A549 (cell line): Measurements from ENCODE around the gene PELI2. TPM values are rescaled to one million over a fixed set of nuclear protein-coding genes. Genes with fewer than 3 reads are reported as not detected.

Experiments used
- ATAC-seq, 2 experiments: fragments of 200-7000 bp in 1 of 2; fragments of >200 bp in 1 of 2; cut with Nextera tagmentation in 1 of 2; cut with Tn5 transposase in 1 of 2; 3 replicates each; pipeline versions ENCODE4 v1.8.0 to v1.9.1; 2018 to 2020; ENCODE audit warnings: mild to moderate bottlenecking in 1 of 2, moderate library complexity in 1 of 2
- CTCF ChIA-PET: fragments of 300-600 bp; sonication (Branson Sonifier 250); formaldehyde crosslinking; extraction: SDS; loops from one replicate; lab custom pipeline; 2021; ENCODE audit warnings: antibody characterized with exemption, inconsistent platforms; lab: Yijun Ruan, JAX
- POLR2A ChIA-PET: fragments of 350-600 bp; formaldehyde crosslinking; extraction: SDS; loops from one replicate; lab custom pipeline; 2021; ENCODE audit warnings: antibody characterized with exemption, inconsistent platforms; lab: Yijun Ruan, JAX
- DNase-seq, 2 experiments: peaks; one replicate each; pipeline versions ENCODE4 v3.0.0 to v3.0.0-alpha.2; 2011 to 2016; ENCODE audit warnings: low read depth in 1 of 2, low spot score in 1 of 2
- FAIRE-seq: peaks from 2 replicates; lab custom pipeline; 2011; peaks lifted over from hg19 to GRCh38; lab: Jason Lieb, UNC
- H3K27ac ChIP-seq, 2 experiments: fragments of >200 bp; sonication (Bioruptor Twin); formaldehyde crosslinking; 3 replicates each; pipeline ENCODE4 v1.5.1; 2016 to 2017
- H3K4me1 ChIP-seq: fragments of >200 bp; sonication (Bioruptor Twin); formaldehyde crosslinking; 3 replicates; pipeline ENCODE4 v1.6.1; 2016
- H3K4me2 ChIP-seq: fragments of >200 bp; sonication (Bioruptor Twin); formaldehyde crosslinking; 3 replicates; pipeline ENCODE4 v1.6.1; 2016
- H3K4me3 ChIP-seq: fragments of >200 bp; sonication (Bioruptor Twin); formaldehyde crosslinking; 3 replicates; pipeline ENCODE4 v1.5.1; 2016
- H3K9me3 ChIP-seq: fragments of >200 bp; sonication (Bioruptor Twin); formaldehyde crosslinking; 3 replicates; pipeline ENCODE4 v1.6.1; 2016
- CBX2 ChIP-seq: fragments of 200-600 bp; sonication (generic); IDR thresholded peaks from 2 replicates; pipeline ENCODE4 v1.6.1; 2016; ENCODE audit warnings: low read depth, mild to moderate bottlenecking, borderline replicate concordance
- CEBPB ChIP-seq, 2 experiments: fragments of >200 bp in 1 of 2; sonication (Bioruptor Twin) in 1 of 2; formaldehyde crosslinking in 1 of 2; IDR thresholded peaks; 2 replicates each; pipeline ENCODE4 v1.6.1; 2012 to 2016
- EP300 ChIP-seq, 2 experiments: fragments of >200 bp; sonication (Bioruptor Twin); formaldehyde crosslinking; IDR thresholded peaks; 2 replicates in 1 of 2; 3 replicates in 1 of 2; pipeline ENCODE4 v1.6.1; 2016 to 2017
- HEYL ChIP-seq: fragments of 250-450 bp; sonication (Bioruptor Pico); IDR thresholded peaks from 2 replicates; pipeline ENCODE4 v1.8.0; 2021; ENCODE audit warnings: mild to moderate bottlenecking, moderate library complexity
- HOXA7 ChIP-seq: fragments of 250-450 bp; sonication (Bioruptor Pico); IDR thresholded peaks from 2 replicates; pipeline ENCODE4 v1.5.0; 2020; ENCODE audit warnings: mild to moderate bottlenecking, moderate library complexity
- JUNB ChIP-seq: fragments of >200 bp; sonication (Bioruptor Twin); formaldehyde crosslinking; IDR thresholded peaks from 2 replicates; pipeline ENCODE4 v1.6.1; 2016
- MAFK ChIP-seq: fragments of 450-650 bp; IDR thresholded peaks from 2 replicates; pipeline ENCODE4 v1.6.1; 2014; ENCODE audit not compliant: partially characterized antibody
- MAZ ChIP-seq: fragments of 150-350 bp; IDR thresholded peaks from 2 replicates; pipeline ENCODE4 v1.6.1; 2014; ENCODE audit warnings: antibody characterized with exemption, low read depth, low read length, borderline replicate concordance
- MYC ChIP-seq: IDR thresholded peaks from 2 replicates; pipeline ENCODE4 v1.6.1; 2012; ENCODE audit warnings: mild to moderate bottlenecking, inconsistent platforms, low read length, improper control_type of control experiment, borderline replicate concordance
- POLR2A ChIP-seq: IDR thresholded peaks from 2 replicates; pipeline ENCODE4 v1.6.1; 2012; ENCODE audit warnings: mild to moderate bottlenecking, low read length
- RAD21 ChIP-seq, 2 experiments: fragments of >200 bp in 1 of 2; sonication (Bioruptor Twin) in 1 of 2; formaldehyde crosslinking in 1 of 2; IDR thresholded peaks in 1 of 2; conservative IDR thresholded peaks in 1 of 2; 2 replicates in 1 of 2; 3 replicates in 1 of 2; pipeline ENCODE4 v1.6.1; 2012 to 2018; ENCODE audit warnings: inconsistent platforms in 1 of 2
- RCOR1 ChIP-seq: fragments of 150-350 bp; IDR thresholded peaks from 2 replicates; pipeline ENCODE4 v1.6.1; 2014; ENCODE audit warnings: antibody characterized with exemption, low read length, low read depth
- RFX5 ChIP-seq: fragments of 450-650 bp; IDR thresholded peaks from 2 replicates; pipeline ENCODE4 v1.7.1; 2014; ENCODE audit warnings: antibody characterized with exemption, mild to moderate bottlenecking, moderate library complexity
- SMC3 ChIP-seq: fragments of >200 bp; sonication (Bioruptor Twin); formaldehyde crosslinking; IDR thresholded peaks from 3 replicates; pipeline ENCODE4 v1.6.1; 2018; ENCODE audit warnings: inconsistent platforms
- TFCP2L1 ChIP-seq: fragments of 250-450 bp; sonication (Bioruptor Pico); IDR thresholded peaks from 2 replicates; pipeline ENCODE4 v1.5.0; 2021; ENCODE audit warnings: mild to moderate bottlenecking
- TP53 ChIP-seq: fragments of 250-450 bp; sonication (Bioruptor Pico); IDR thresholded peaks from 2 replicates; pipeline ENCODE4 v1.5.0; 2021; ENCODE audit warnings: mild to moderate bottlenecking, moderate library complexity
- ZNF302 ChIP-seq: fragments of 250-450 bp; sonication (Bioruptor Pico); IDR thresholded peaks from 2 replicates; pipeline ENCODE4 v1.9.0; 2021; ENCODE audit warnings: inconsistent platforms, mild to moderate bottlenecking, moderate library complexity
- WGBS: methylation state at CpG from one replicate; pipeline ENCODE4 v1.1.6; 2017; ENCODE audit errors: missing lambda C conversion rate; 5-methylcytosine and 5-hydroxymethylcytosine counted together
- polyA plus RNA-seq, 4 experiments: library from polyadenylated mRNA; depleted of rRNA in 3 of 4; stranded (reverse); fragments of >200 nt; fragmentation: RNase III in 1 of 4; extraction: RNeasy Plus Mini Kit Qiagen cat#74134 plus additional on column Dnase treatment in 1 of 4; gene quantifications; 2 replicates in 3 of 4; 3 replicates in 1 of 4; pipeline ENCODE4 v1.2.3, GENCODE V29; 2011 to 2017
- TF ChIP-seq, protein P1 (sequence below): fragments of 250-450 bp; sonication (Bioruptor Pico); IDR thresholded peaks from 2 replicates; pipeline ENCODE4 v1.5.0; 2021; ENCODE audit warnings: mild to moderate bottlenecking, moderate library complexity, borderline replicate concordance
- TF ChIP-seq, protein P2 (sequence below): fragments of 450-650 bp; IDR thresholded peaks from 2 replicates; pipeline ENCODE4 v1.6.1; 2014; ENCODE audit warnings: antibody characterized with exemption

PELI2 gene
- polyA plus RNA-seq, 2 of the 4 experiments (the other 2 are of a cell fraction), result 0.93 to 7.2 TPM

GRCh38 chr14:56216626-56217379, 98.6 kb downstream of the PELI2 start (continued):
- TF ChIP-seq RFX5, result no peak
- TF ChIP-seq RCOR1, result no peak

DNA sequence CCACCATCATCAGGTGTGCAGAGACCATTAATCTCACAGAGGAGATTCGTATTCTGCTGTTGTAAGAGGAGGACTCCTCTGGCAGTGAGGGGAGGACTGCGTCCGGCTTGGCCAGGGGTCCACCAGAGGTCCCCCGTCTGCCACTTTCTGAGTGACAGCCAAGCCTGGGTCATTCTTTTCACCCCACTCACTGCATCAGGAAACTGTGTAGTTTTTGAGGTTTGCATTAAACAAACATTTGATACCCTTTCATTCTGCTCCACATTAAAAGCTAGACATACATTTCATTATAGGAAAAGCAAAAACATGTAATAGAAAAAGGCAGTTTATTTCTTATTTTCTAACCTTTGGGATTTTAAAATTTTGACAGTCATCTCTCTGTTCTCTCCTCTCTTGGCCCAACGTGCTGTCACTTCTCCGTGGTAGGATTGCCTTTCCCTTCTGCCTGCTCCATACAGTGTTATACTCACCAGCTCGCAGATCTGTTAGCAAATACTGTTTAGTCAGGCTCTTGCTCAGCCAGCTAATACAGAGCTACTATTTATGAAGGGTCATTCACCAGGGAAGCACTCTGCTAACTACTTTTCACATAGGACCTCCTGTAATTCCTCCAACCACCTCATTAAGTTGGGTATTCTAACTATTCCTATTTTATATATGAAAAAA, 99.3 kb downstream of the PELI2 start:
- DNase-seq, result no peak
- no peak overlapping the region for H3K4me3 ChIP-seq
- peaks cover 31% of the 10 kb centered on the region for H3K4me1 ChIP-seq
- TF ChIP-seq POLR2A (no peak), RAD21 (conservative IDR thresholded peaks at IDR 0.05 in 1 of 2, IDR thresholded peaks at IDR 0.05 in 1 of 2) (no peak), HOXA7 (CRISPR knock-in tag) (no peak), MYC (no peak), HEYL (CRISPR knock-in tag) (no peak), MAFK (no peak), MAZ (no peak), JUNB (no peak), SMC3 (no peak), TP53 (no peak), CBX2 (no peak), EP300 (IDR thresholded peaks at IDR 0.05) (no peak), ZNF302 (CRISPR knock-in tag) (no peak)
- TF ChIP-seq, protein P1, sequence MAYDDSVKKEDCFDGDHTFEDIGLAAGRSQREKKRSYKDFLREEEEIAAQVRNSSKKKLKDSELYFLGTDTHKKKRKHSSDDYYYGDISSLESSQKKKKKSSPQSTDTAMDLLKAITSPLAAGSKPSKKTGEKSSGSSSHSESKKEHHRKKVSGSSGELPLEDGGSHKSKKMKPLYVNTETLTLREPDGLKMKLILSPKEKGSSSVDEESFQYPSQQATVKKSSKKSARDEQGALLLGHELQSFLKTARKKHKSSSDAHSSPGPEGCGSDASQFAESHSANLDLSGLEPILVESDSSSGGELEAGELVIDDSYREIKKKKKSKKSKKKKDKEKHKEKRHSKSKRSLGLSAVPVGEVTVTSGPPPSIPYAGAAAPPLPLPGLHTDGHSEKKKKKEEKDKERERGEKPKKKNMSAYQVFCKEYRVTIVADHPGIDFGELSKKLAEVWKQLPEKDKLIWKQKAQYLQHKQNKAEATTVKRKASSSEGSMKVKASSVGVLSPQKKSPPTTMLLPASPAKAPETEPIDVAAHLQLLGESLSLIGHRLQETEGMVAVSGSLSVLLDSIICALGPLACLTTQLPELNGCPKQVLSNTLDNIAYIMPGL (CRISPR knock-in tag), result no peak
- TF ChIP-seq, protein P2, sequence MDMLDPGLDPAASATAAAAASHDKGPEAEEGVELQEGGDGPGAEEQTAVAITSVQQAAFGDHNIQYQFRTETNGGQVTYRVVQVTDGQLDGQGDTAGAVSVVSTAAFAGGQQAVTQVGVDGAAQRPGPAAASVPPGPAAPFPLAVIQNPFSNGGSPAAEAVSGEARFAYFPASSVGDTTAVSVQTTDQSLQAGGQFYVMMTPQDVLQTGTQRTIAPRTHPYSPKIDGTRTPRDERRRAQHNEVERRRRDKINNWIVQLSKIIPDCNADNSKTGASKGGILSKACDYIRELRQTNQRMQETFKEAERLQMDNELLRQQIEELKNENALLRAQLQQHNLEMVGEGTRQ, result no peak
- TF ChIP-seq, all 56 proteins: peak for 0
- ChIA-PET POLR2A (no interaction called here), CTCF (no interaction called here)
- FAIRE-seq (no peak), ATAC-seq (no peak)
- WGBS, result 71% methylated on average over 6 of the region's 7 CpGs
- Histone ChIP-seq H3K9me3 (no peaks in the 10 kb centered on the region), H3K4me2 (no peak overlapping the region), H3K27ac (no peak overlapping the region)

DNA sequence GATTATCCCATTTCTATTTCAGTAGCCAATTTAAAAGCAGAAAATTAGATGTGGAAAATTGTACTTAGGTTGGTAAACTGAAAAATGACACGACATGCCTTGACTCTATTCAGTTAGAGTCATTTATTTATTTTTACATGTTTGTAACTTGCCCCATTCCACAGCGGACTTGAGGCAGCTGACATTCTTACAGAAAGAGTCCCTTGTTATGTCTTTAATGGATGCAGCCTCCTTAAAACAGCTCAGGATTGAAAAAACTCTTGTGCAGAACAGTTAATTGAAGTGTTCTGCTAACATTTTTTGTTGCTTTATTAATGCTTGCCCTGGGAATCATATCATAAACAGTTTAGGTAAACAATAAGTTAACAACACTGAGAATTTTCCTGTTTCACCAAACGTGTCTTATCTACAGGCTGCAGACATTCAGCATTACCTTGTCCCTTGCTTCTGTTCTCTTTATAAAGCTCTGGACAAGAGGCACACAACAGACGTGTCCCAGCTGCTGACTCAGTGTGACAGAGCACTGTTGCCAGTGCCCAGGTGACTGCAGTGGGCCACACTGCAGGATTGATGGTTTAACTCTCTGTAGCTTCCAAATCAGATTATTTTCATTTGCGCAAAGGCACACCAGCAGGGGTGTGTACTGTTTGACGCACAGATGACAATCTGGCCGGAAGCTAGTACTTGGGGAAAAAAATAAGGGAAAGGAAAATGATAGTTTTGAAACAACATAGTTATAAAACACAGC, 101.6 kb downstream of the PELI2 start:
- 61% methylated on average over 7 of the region's 7 CpGs for WGBS
- Histone ChIP-seq H3K4me2 (peak overlapping the region; percentile 2; the same call in 1 of the 3 replicates), H3K4me3 (no peak overlapping the region), H3K9me3 (no peaks in the 10 kb centered on the region), H3K27ac (peak overlapping the region; percentile 38 to 42; a peak in 2 of 6 replicates), H3K4me1 (peaks cover 46% of the 10 kb centered on the region)
- FAIRE-seq (no peak), ATAC-seq (no peak), DNase-seq (peak in 1 of 2 experiments; percentile 23)
- ChIA-PET CTCF (interaction anchor here (1.2 kb wide), 1 partner anchor 22 kb away, joined by 4 read pairs; no protein-coding TSS in a partner anchor), POLR2A (no interaction called here)
- TF ChIP-seq MAFK (no peak), CEBPB (IDR thresholded peaks at IDR 0.05) (no peak), TFCP2L1 (CRISPR knock-in tag) (no peak)
